Breast epithelium (tissue), 4 donors: ENCODE results near the gene USP21. TPM values are rescaled to one million over a fixed set of nuclear protein-coding genes. Genes with fewer than 3 reads are reported as not detected.

Source experiments
- DNase-seq, 2 donors: peaks; one replicate each; pipeline ENCODE4 v3.0.0-alpha.2; 2019; ENCODE audit warnings: low spot score in 2 of 2
- H3K27ac ChIP-seq, 2 donors: fragments of 200-600 bp; sonication (generic) in 1 of 2; one replicate each; pipeline ENCODE4 v1.5.1; 2016 to 2019; ENCODE audit warnings: mild to moderate bottlenecking in 1 of 2
- H3K27me3 ChIP-seq, 2 donors: fragments of 200-600 bp; sonication (generic) in 1 of 2; one replicate each; pipeline versions ENCODE4 v1.5.1 to v1.6.0; 2017 to 2019; ENCODE audit warnings: control low read depth in 1 of 2, mild to moderate bottlenecking in 1 of 2
- H3K36me3 ChIP-seq: fragments of 200-600 bp; one replicate; pipeline ENCODE4 v1.5.1; 2019
- H3K4me1 ChIP-seq, 2 donors: fragments of 200-600 bp; sonication (generic); one replicate each; pipeline ENCODE4 v1.5.1; 2016 to 2019; ENCODE audit warnings: control low read depth in 1 of 2
- H3K4me3 ChIP-seq, 3 donors: fragments of 200-600 bp; sonication (generic); 1 replicate in 2 of 3; 2 replicates in 1 of 3; pipeline ENCODE4 v1.5.1; 2016 to 2019; ENCODE audit warnings: mild to moderate bottlenecking in 3 of 3, moderate library complexity in 2 of 3
- H3K9me3 ChIP-seq, 2 donors: fragments of 200-600 bp; sonication (generic) in 1 of 2; one replicate each; pipeline ENCODE4 v1.5.1; 2016 to 2019; ENCODE audit warnings: control low read depth in 1 of 2
- CTCF ChIP-seq, 3 donors: fragments of 450-650 bp; IDR thresholded peaks; one replicate each; pipeline ENCODE4 v1.5.1; 2016 to 2017; ENCODE audit warnings: antibody characterized with exemption in 3 of 3, mild to moderate bottlenecking in 3 of 3, moderate library complexity in 3 of 3
- POLR2A ChIP-seq: fragments of 450-650 bp; IDR thresholded peaks from one replicate; pipeline ENCODE4 v1.6.1; 2016; ENCODE audit warnings: antibody characterized with exemption, mild to moderate bottlenecking, moderate library complexity
- POLR2AphosphoS5 ChIP-seq, 3 donors: sonication (generic); formaldehyde crosslinking; IDR thresholded peaks; one replicate each; pipeline ENCODE4 v1.6.1; 2017; ENCODE audit warnings: antibody characterized with exemption in 3 of 3
- intact Hi-C: fragments of 100-400 bp; cut with DNase I; formaldehyde crosslinking; loops from one replicate; pipeline ENCODE4 v1.15.1; 2023; ENCODE audit warnings: low total_unique reads
- total RNA-seq, 3 donors: library from RNA; depleted of rRNA; stranded (reverse); fragments of >200 nt; gene quantifications; one replicate each; pipeline ENCODE4 v1.1.0, GENCODE V29; 2016

USP21 gene
- total RNA-seq, 3 donors from 2014 or later = 11.7 to 26.9 (median 24.9) TPM

- Histone ChIP-seq H3K4me3 (peak overlapping the region in 1 of 3 donors; percentile 69), H3K27me3 (no peaks in the 10 kb centered on the region), H3K9me3 (no peaks in the 10 kb centered on the region), H3K27ac (peak overlapping the region in 1 of 2 donors; percentile 54), H3K4me1 (peaks cover 0 to 4% of the 10 kb centered on the region in 2 donors), H3K36me3 (no peaks in the 10 kb centered on the region)
- intact Hi-C loops = no loop called here
- TF ChIP-seq POLR2A (no peak), POLR2AphosphoS5 (IDR thresholded peaks at IDR 0.05) (peak in 1 of 3 donors; percentile 15), CTCF (IDR thresholded peaks at IDR 0.05) (no peak)
- no peak for DNase-seq
Observed at GRCh38 chr1:161193561-161194235, 34.4 kb downstream of the USP21 start.

GRCh38 chr1:161195171-161195570 lies 35.9 kb downstream of the USP21 start:
- no peak for DNase-seq
- peak overlapping the region in 1 of 2 donors; percentile 97 for H3K27ac ChIP-seq
- no peak for TF ChIP-seq CTCF (IDR thresholded peaks at IDR 0.05)
- TF ChIP-seq POLR2AphosphoS5 (IDR thresholded peaks at IDR 0.05) = peak in 1 of 3 donors; percentile 15
- H3K27me3 ChIP-seq = no peaks in the 10 kb centered on the region
- intact Hi-C loops = no loop called here
- H3K4me1 ChIP-seq = peaks cover 11 to 17% of the 10 kb centered on the region in 2 donors
- no peaks in the 10 kb centered on the region for H3K36me3 ChIP-seq
- H3K9me3 ChIP-seq = no peaks in the 10 kb centered on the region
- H3K4me3 ChIP-seq = peak overlapping the region in 1 of 3 donors; percentile 69

- H3K27ac ChIP-seq = peak overlapping the region; percentile 97 to 98
- intact Hi-C loops = no loop called here
- no peaks in the 10 kb centered on the region for H3K36me3 ChIP-seq
- no peak for DNase-seq
- peaks cover 18 to 24% of the 10 kb centered on the region in 2 donors for H3K4me1 ChIP-seq
- no peaks in the 10 kb centered on the region for H3K27me3 ChIP-seq
- H3K9me3 ChIP-seq = no peaks in the 10 kb centered on the region
- TF ChIP-seq POLR2AphosphoS5 (IDR thresholded peaks at IDR 0.05) (no peak), CTCF (IDR thresholded peaks at IDR 0.05) (no peak), POLR2A (no peak)
- peak overlapping the region in 2 of 3 donors; percentile 47 to 69 for H3K4me3 ChIP-seq
Observed at GRCh38 chr1:161196111-161196510, 36.8 kb downstream of the USP21 start.

GRCh38 chr1:161196521-161197451 lies 37.5 kb downstream of the USP21 start:
- TF ChIP-seq POLR2A = no peak
- peak in 2 of 3 donors; percentile 43 to 51 for TF ChIP-seq POLR2AphosphoS5 (IDR thresholded peaks at IDR 0.05)
- no peak for TF ChIP-seq CTCF (IDR thresholded peaks at IDR 0.05)
- intact Hi-C loops = no loop called here
- Histone ChIP-seq H3K4me3 (peak overlapping the region; percentile 47 to 69 (median 47)), H3K4me1 (peaks cover 20 to 27% of the 10 kb centered on the region in 2 donors), H3K36me3 (no peaks in the 10 kb centered on the region), H3K27ac (peak overlapping the region; percentile 97 to 98), H3K27me3 (no peaks in the 10 kb centered on the region), H3K9me3 (no peaks in the 10 kb centered on the region)
- no peak for DNase-seq
